PC-3 (cell line): Measurements from ENCODE around the gene RPL36A. TPM values are rescaled to one million over a fixed set of nuclear protein-coding genes. Genes with fewer than 3 reads are reported as not detected.
A peak's percentile ranks its signal among the peaks of the same experiment; 100 is the strongest.

Source experiments
- ATAC-seq: fragments of 200-7000 bp; cut with Tn5 transposase; 2 replicates; pipeline ENCODE4 v1.9.1; 2020; ENCODE audit warnings: mild to moderate bottlenecking, moderate library complexity
- Bru-seq: library from RNA; stranded (reverse); fragments of 400-500 nt; gene quantifications from one replicate; lab custom pipeline; 2021; lab: Mats Ljungman, UMichigan
- BruChase-seq, 2 experiments: library from RNA; stranded (reverse); fragments of 400-500 nt; gene quantifications; one replicate each; lab custom pipeline; 2021; lab: Mats Ljungman, UMichigan
- BruUV-seq: library from RNA; stranded (reverse); fragments of 400-500 nt; replicated peaks from 2 replicates; lab custom pipeline; 2021; lab: Mats Ljungman, UMichigan
- CTCF ChIA-PET: fragments of 300-600 bp; sonication (Branson Sonifier 250); formaldehyde crosslinking; loops from one replicate; lab custom pipeline; 2022; ENCODE audit warnings: antibody characterized with exemption; lab: Charles Lee
- POLR2A ChIA-PET: fragments of 300-600 bp; sonication (Branson Sonifier 250); formaldehyde crosslinking; loops from one replicate; lab custom pipeline; 2022; ENCODE audit warnings: antibody characterized with exemption; ENCODE audit not compliant: unreplicated experiment; lab: Charles Lee
- DNase-seq: peaks from one replicate; pipeline ENCODE4 v3.0.0-alpha.2; 2015
- H2AFZ ChIP-seq: fragments of 300-600 bp; sonication (generic); 2 replicates; pipeline ENCODE4 v1.6.0; 2016; ENCODE audit warnings: antibody characterized with exemption, low read length
- H3F3A ChIP-seq: fragments of 300-600 bp; sonication (generic); one replicate; pipeline ENCODE4 v1.6.0; 2017; ENCODE audit warnings: antibody characterized with exemption, low read length, control low read depth, mild to moderate bottlenecking; ENCODE audit not compliant: unreplicated experiment
- H3K27ac ChIP-seq: fragments of 300-600 bp; sonication (generic); 2 replicates; pipeline ENCODE4 v1.5.1; 2016; ENCODE audit warnings: mild to moderate bottlenecking, low read length
- H3K27me3 ChIP-seq: fragments of 300-600 bp; sonication (generic); 2 replicates; pipeline ENCODE4 v1.6.1; 2016; ENCODE audit warnings: low read length, mixed read lengths
- H3K36me3 ChIP-seq: fragments of 300-600 bp; sonication (generic); 2 replicates; pipeline ENCODE4 v1.6.1; 2016; ENCODE audit warnings: low read depth, mixed run types, low read length, mixed read lengths
- H3K4me1 ChIP-seq: fragments of 300-600 bp; sonication (generic); 2 replicates; pipeline ENCODE4 v1.5.1; 2016; ENCODE audit warnings: low read length; ENCODE audit not compliant: insufficient read depth
- H3K4me2 ChIP-seq: fragments of 300-600 bp; sonication (generic); 2 replicates; pipeline ENCODE4 v1.6.0; 2016; ENCODE audit warnings: low read length
- H3K4me3 ChIP-seq: fragments of 300-600 bp; sonication (generic); 2 replicates; pipeline ENCODE4 v1.5.1; 2016; ENCODE audit warnings: mild to moderate bottlenecking, low read length, mixed read lengths
- H3K79me2 ChIP-seq: fragments of 300-600 bp; sonication (generic); 2 replicates; pipeline ENCODE4 v1.6.1; 2017; ENCODE audit warnings: low read length, mixed read lengths
- H3K9ac ChIP-seq: fragments of 300-600 bp; sonication (generic); 2 replicates; pipeline ENCODE4 v1.6.0; 2016; ENCODE audit warnings: mild to moderate bottlenecking, low read length
- H3K9me2 ChIP-seq: fragments of 300-600 bp; sonication (generic); replicated peaks from 2 replicates; pipeline ENCODE4 v1.6.1; 2016; ENCODE audit warnings: mixed run types, low read length, mixed read lengths
- H3K9me3 ChIP-seq: fragments of 300-600 bp; sonication (generic); 2 replicates; pipeline ENCODE4 v1.6.1; 2016; ENCODE audit warnings: low read length, mixed read lengths
- H4K20me1 ChIP-seq: fragments of 300-600 bp; sonication (generic); 2 replicates; pipeline ENCODE4 v1.6.1; 2016; ENCODE audit warnings: low read length, mixed read lengths
- CTCF ChIP-seq: fragments of 300-600 bp; sonication (generic); conservative IDR thresholded peaks from 2 replicates; pipeline ENCODE4 v1.5.1; 2017; ENCODE audit warnings: antibody characterized with exemption, low read depth, mild to moderate bottlenecking, low read length
- EZH2 ChIP-seq: fragments of 300-600 bp; sonication (generic); IDR thresholded peaks from one replicate; pipeline ENCODE4 v1.6.1; 2017; ENCODE audit warnings: antibody characterized with exemption, mild to moderate bottlenecking, low read length; ENCODE audit not compliant: unreplicated experiment
- EZH2phosphoT487 ChIP-seq: fragments of 300-600 bp; sonication (generic); IDR thresholded peaks from 2 replicates; pipeline ENCODE4 v1.6.1; 2018; ENCODE audit warnings: mild to moderate bottlenecking, antibody characterized with exemption, low read length, borderline replicate concordance
- intact Hi-C: fragments of 100-400 bp; cut with micrococcal nuclease; formaldehyde crosslinking; loops from 2 replicates; pipeline ENCODE4 v1.9.0; 2023
- long read RNA-seq: library from polyadenylated mRNA; unstranded; transcript quantifications from one replicate; pipeline ENCODE4 v2.0.0, GENCODE V29; 2021; ENCODE audit not compliant: unreplicated experiment
- total RNA-seq: library from RNA; depleted of rRNA; stranded (reverse); fragments of >200 nt; gene quantifications from 2 replicates; pipeline ENCODE4 v1.2.3, GENCODE V29; 2014; rRNA removed

Gene RPL36A
- total RNA-seq, result 914 and 1,023 TPM in 2 replicates
- percentile 97 among the genes with signal in this experiment for Bru-seq, nascent RNA
- BruChase-seq, experiment 1, labeled RNA remaining after a 6-hour chase, result percentile 91 among the genes with signal in this experiment
- BruChase-seq, experiment 2, labeled RNA remaining after a 2-hour chase, result percentile 94 among the genes with signal in this experiment
- long read RNA-seq, transcript RPL36A-203 (5 exons, 910 nt), result major isoform, 150 of 216 reads
- long read RNA-seq, transcript RPL36A-205 (4 exons, 710 nt), result minor isoform, 11 of 216 reads
- long read RNA-seq, transcript RPL36A-207 (2 exons, 373 nt), result minor isoform, 17 of 216 reads
- long read RNA-seq, partial matches to known transcripts, result 34 of 216 reads
- long read RNA-seq, other reads (novel, unspliced or antisense), result 2 of 216 reads

GRCh38 chrX:101390664-101391525 lies at the start of gene RPL36A:
RPL36A (plus strand) TSS chrX:101391011; CDS start chrX:101391044, 33 bp downstream.
- H3K4me2 ChIP-seq, result peak within 1 kb of the TSS; percentile 91
- H3K36me3 ChIP-seq, result peaks cover 32% of the 10 kb centered on the region
- H3K9ac ChIP-seq, result peak within 1 kb of the TSS; percentile 100
- ChIA-PET CTCF (interaction anchor here (1.0 kb wide), 1 partner anchor 42 kb away, joined by 3 read pairs; the partner anchor contains the start of gene TIMM8A), POLR2A (no interaction called here)
- H4K20me1 ChIP-seq, result peaks cover 17% of the 10 kb centered on the region; the same call in 1 of the 2 replicates
- no peaks in the 10 kb centered on the region for H3K9me3 ChIP-seq
- H2AFZ ChIP-seq, result peak within 1 kb of the TSS; percentile 97
- ATAC-seq (peak; percentile 97), DNase-seq (peak; percentile 93)
- BruUV-seq, result TSS peak; percentile 73
- H3K4me3 ChIP-seq, result peak within 1 kb of the TSS; percentile 95
- TF ChIP-seq EZH2 (no peak), CTCF (peak; percentile 78)
- H3K9me2 ChIP-seq, result no peaks in the 10 kb centered on the region
- H3K27me3 ChIP-seq, result no peaks in the 10 kb centered on the region
- H3K4me1 ChIP-seq, result peaks cover 22% of the 10 kb centered on the region
- H3K27ac ChIP-seq, result peak within 1 kb of the TSS; percentile 69
- intact Hi-C loops, result loop anchor here (1.0 to 2.0 kb wide), 2 partner anchors 17 to 42 kb away; partner anchors contain the start of genes HNRNPH2 and TIMM8A
- H3K79me2 ChIP-seq, result peaks cover 33% of the 10 kb centered on the region
- H3F3A ChIP-seq, result no peaks in the 10 kb centered on the region

- H3K27me3 ChIP-seq, result no peaks in the 10 kb centered on the region
- DNase-seq (no peak), ATAC-seq (peak; percentile 36)
- peak overlapping the region; percentile 95 for H3K4me2 ChIP-seq
- ChIA-PET POLR2A (no interaction called here), CTCF (interaction anchor here (0.6 kb wide), 1 partner anchor 595 kb away, joined by 3 read pairs; no protein-coding TSS in a partner anchor)
- TF ChIP-seq CTCF (no peak), EZH2 (no peak), EZH2phosphoT487 (no peak)
- H3K79me2 ChIP-seq, result peaks cover 49% of the 10 kb centered on the region
- intact Hi-C loops, result loop anchor here (2.0 kb wide), 1 partner anchor 43 kb away; the partner anchor contains the start of gene RPL36A
- peak overlapping the region; percentile 89 for H2AFZ ChIP-seq
- peaks cover 17% of the 10 kb centered on the region for H4K20me1 ChIP-seq
- no peaks in the 10 kb centered on the region for H3F3A ChIP-seq
- BruUV-seq, result TSS peak; percentile 67
- peak overlapping the region; percentile 78 for H3K27ac ChIP-seq
- peaks cover 15% of the 10 kb centered on the region for H3K4me1 ChIP-seq
- no peaks in the 10 kb centered on the region for H3K9me3 ChIP-seq
- H3K9me2 ChIP-seq, result no peaks in the 10 kb centered on the region
- peaks cover 11% of the 10 kb centered on the region for H3K36me3 ChIP-seq
- peak overlapping the region; percentile 92 for H3K9ac ChIP-seq
- peak overlapping the region; percentile 96 for H3K4me3 ChIP-seq
Measured at GRCh38 chrX:101347859-101348451, 42.9 kb upstream of the RPL36A start.
